Stimulated activated naive CD8-positive, alpha-beta T cell treated with anti-CD3 and anti-CD28 coated beads, Interleukin-15, amount 100 ng/mL, for 72 hours (primary cell): ENCODE measurements around the gene RSAD2.
A peak's percentile ranks its signal among the peaks of the same experiment; 100 is the strongest.
"Not testable (repeated sequence)": the region's sequence is repeated elsewhere in the genome, so short reads cannot be mapped to it uniquely, and the experiment has no call there.

ENCODE experiments used
- ATAC-seq: fragments of 150-1000 bp; cut with Tn5 transposase; 2 replicates; pipeline ENCODE4 v1.10.0; 2021; ENCODE audit warnings: mild to moderate bottlenecking, moderate library complexity
- DNase-seq, 2 donors: peaks; one replicate each; pipeline ENCODE4 v3.0.0; 2021 to 2022
- H3K27ac Mint-ChIP-seq, 2 donors: one replicate each; pipeline ENCODE4 v1.8.0; 2022; ENCODE audit warnings: mild to moderate bottlenecking in 2 of 2, mixed read lengths in 2 of 2, moderate library complexity in 2 of 2
- H3K27me3 Mint-ChIP-seq: one replicate; pipeline ENCODE4 v1.8.0; 2022; ENCODE audit warnings: mixed read lengths
- H3K4me1 Mint-ChIP-seq: one replicate; pipeline ENCODE4 v1.8.0; 2022; ENCODE audit warnings: mild to moderate bottlenecking, mixed read lengths
- H3K4me3 Mint-ChIP-seq, 2 donors: one replicate each; pipeline ENCODE4 v1.8.0; 2022; ENCODE audit warnings: mild to moderate bottlenecking in 2 of 2, mixed read lengths in 2 of 2, moderate library complexity in 1 of 2
- H3K9me3 Mint-ChIP-seq, 2 donors: one replicate each; pipeline ENCODE4 v1.8.0; 2022; ENCODE audit warnings: mixed read lengths in 2 of 2

RSAD2 gene

GRCh38 chr2:6935652-6936020 is 58.1 kb downstream of the RSAD2 start:
- ATAC-seq, H3K9me3 Mint-ChIP-seq, DNase-seq, H3K4me3 Mint-ChIP-seq, H3K27ac Mint-ChIP-seq, H3K27me3 Mint-ChIP-seq: not testable (repeated sequence)
- peaks cover 71% of the 10 kb centered on the region for H3K4me1 Mint-ChIP-seq

GRCh38 chr2:6937157-6937556 is 59.6 kb downstream of the RSAD2 start:
- DNase-seq, result no peak
- no peak for ATAC-seq
- peaks cover 72% of the 10 kb centered on the region for H3K4me1 Mint-ChIP-seq
- H3K9me3 Mint-ChIP-seq, result no peaks in the 10 kb centered on the region
- no peak overlapping the region for H3K4me3 Mint-ChIP-seq
- no peaks in the 10 kb centered on the region for H3K27me3 Mint-ChIP-seq
- no peak overlapping the region for H3K27ac Mint-ChIP-seq

GRCh38 chr2:6937582-6937981 is 60.0 kb downstream of the RSAD2 start:
- ATAC-seq (no peak), DNase-seq (no peak)
- Mint-ChIP-seq H3K4me3 (no peak overlapping the region), H3K4me1 (peaks cover 72% of the 10 kb centered on the region), H3K27ac (no peak overlapping the region), H3K9me3 (no peaks in the 10 kb centered on the region), H3K27me3 (no peaks in the 10 kb centered on the region)

- H3K4me1 Mint-ChIP-seq, result peaks cover 72% of the 10 kb centered on the region
Observed at GRCh38 chr2:6939071-6939470, 61.5 kb downstream of the RSAD2 start.

GRCh38 chr2:6940820-6941219 is 63.2 kb downstream of the RSAD2 start:
- H3K4me3 Mint-ChIP-seq, result no peak overlapping the region
- H3K27me3 Mint-ChIP-seq, result no peaks in the 10 kb centered on the region
- H3K9me3 Mint-ChIP-seq, result no peaks in the 10 kb centered on the region
- H3K4me1 Mint-ChIP-seq, result peaks cover 74% of the 10 kb centered on the region
- ATAC-seq (no peak), DNase-seq (no peak)
- H3K27ac Mint-ChIP-seq, result no peak overlapping the region

More at GRCh38 chr2:6939071-6939470, 61.5 kb downstream of the RSAD2 start:
- no peaks in the 10 kb centered on the region for H3K9me3 Mint-ChIP-seq
- ATAC-seq (no peak), DNase-seq (no peak)
- H3K27ac Mint-ChIP-seq, result no peak overlapping the region
- no peaks in the 10 kb centered on the region for H3K27me3 Mint-ChIP-seq
- H3K4me3 Mint-ChIP-seq, result no peak overlapping the region

GRCh38 chr2:6941299-6942046 is 63.9 kb downstream of the RSAD2 start:
- DNase-seq (no peak), ATAC-seq (no peak)
- no peaks in the 10 kb centered on the region for H3K9me3 Mint-ChIP-seq
- H3K4me3 Mint-ChIP-seq, result no peak overlapping the region
- H3K27ac Mint-ChIP-seq, result peak overlapping the region in 1 of 2 donors; percentile 23
- H3K27me3 Mint-ChIP-seq, result no peaks in the 10 kb centered on the region
- H3K4me1 Mint-ChIP-seq, result peaks cover 70% of the 10 kb centered on the region

- peaks cover 58% of the 10 kb centered on the region for H3K4me1 Mint-ChIP-seq
- no peak for ATAC-seq
- no peak overlapping the region for H3K4me3 Mint-ChIP-seq
- no peaks in the 10 kb centered on the region for H3K9me3 Mint-ChIP-seq
- no peak for DNase-seq
- no peak overlapping the region for H3K27ac Mint-ChIP-seq
- H3K27me3 Mint-ChIP-seq, result no peaks in the 10 kb centered on the region
Observed at GRCh38 chr2:6942848-6943247, 65.3 kb downstream of the RSAD2 start.

- H3K27me3 Mint-ChIP-seq, result no peaks in the 10 kb centered on the region
- DNase-seq (no peak), ATAC-seq (no peak)
- H3K27ac Mint-ChIP-seq, result peak overlapping the region in 1 of 2 donors; percentile 6
- H3K9me3 Mint-ChIP-seq, result no peaks in the 10 kb centered on the region
- no peak overlapping the region for H3K4me3 Mint-ChIP-seq
- H3K4me1 Mint-ChIP-seq, result peaks cover 61% of the 10 kb centered on the region
Observed at GRCh38 chr2:6943523-6943922, 65.9 kb downstream of the RSAD2 start.

GRCh38 chr2:6943971-6944370 is 66.4 kb downstream of the RSAD2 start:
- peak overlapping the region in 1 of 2 donors; percentile 6 for H3K27ac Mint-ChIP-seq
- DNase-seq (no peak), ATAC-seq (no peak)
- H3K9me3 Mint-ChIP-seq, result no peaks in the 10 kb centered on the region
- no peaks in the 10 kb centered on the region for H3K27me3 Mint-ChIP-seq
- H3K4me3 Mint-ChIP-seq, result no peak overlapping the region
- peaks cover 61% of the 10 kb centered on the region for H3K4me1 Mint-ChIP-seq

- ATAC-seq (no peak), DNase-seq (no peak)
- Mint-ChIP-seq H3K4me1 (peaks cover 57% of the 10 kb centered on the region), H3K4me3 (no peak overlapping the region), H3K9me3 (no peaks in the 10 kb centered on the region), H3K27ac (no peak overlapping the region), H3K27me3 (no peaks in the 10 kb centered on the region)
Observed at GRCh38 chr2:6944555-6944954, 67.0 kb downstream of the RSAD2 start.

GRCh38 chr2:6945087-6945813 is 67.7 kb downstream of the RSAD2 start:
- DNase-seq (no peak), ATAC-seq (no peak)
- Mint-ChIP-seq H3K9me3 (no peaks in the 10 kb centered on the region), H3K27ac (peak overlapping the region; percentile 56 to 66), H3K4me3 (peak overlapping the region in 1 of 2 donors; percentile 10), H3K27me3 (no peaks in the 10 kb centered on the region), H3K4me1 (peaks cover 62% of the 10 kb centered on the region)

- ATAC-seq, result no peak
- Mint-ChIP-seq H3K9me3 (no peaks in the 10 kb centered on the region), H3K4me3 (peak overlapping the region in 1 of 2 donors; percentile 10), H3K27me3 (no peaks in the 10 kb centered on the region), H3K27ac (peak overlapping the region; percentile 56 to 66), H3K4me1 (peaks cover 68% of the 10 kb centered on the region)
- no peak for DNase-seq
Observed at GRCh38 chr2:6945821-6946220, 68.2 kb downstream of the RSAD2 start.

- no peak overlapping the region for H3K4me3 Mint-ChIP-seq
- H3K4me1 Mint-ChIP-seq, result peaks cover 69% of the 10 kb centered on the region
- ATAC-seq (peak; percentile 75), DNase-seq (no peak)
- H3K27ac Mint-ChIP-seq, result no peak overlapping the region
- H3K27me3 Mint-ChIP-seq, result no peaks in the 10 kb centered on the region
- no peaks in the 10 kb centered on the region for H3K9me3 Mint-ChIP-seq
Observed at GRCh38 chr2:6946722-6947121, 69.1 kb downstream of the RSAD2 start.
